ENCODE results near the gene ENAM.

Gene ENAM

GRCh38 chr4:70628444-70628843, at the start of gene ENAM:
ENAM (plus strand) TSS chr4:70628744; CDS start chr4:70629501, 757 bp downstream.
- no peak for DNase-seq

DNA sequence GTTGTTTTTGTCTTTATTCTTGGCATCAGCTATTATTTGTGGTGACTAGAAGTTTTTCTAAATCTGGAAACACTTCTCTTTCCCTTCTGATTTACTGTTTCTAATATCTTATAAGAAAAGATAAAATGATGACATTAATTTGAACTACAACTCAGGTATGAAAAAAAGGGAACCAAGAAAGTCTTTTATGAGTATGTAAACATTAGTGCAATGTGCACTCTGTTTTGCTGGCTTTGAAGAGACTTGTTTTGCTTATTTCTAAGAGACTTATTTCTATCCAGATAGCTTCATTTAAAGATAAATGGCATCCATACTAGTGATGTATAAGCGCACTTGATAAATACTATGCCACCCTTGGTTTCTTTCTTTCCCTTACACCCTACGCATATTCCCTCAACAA, 46.6 kb upstream of the ENAM start:
- DNase-seq, result no peak

DNA sequence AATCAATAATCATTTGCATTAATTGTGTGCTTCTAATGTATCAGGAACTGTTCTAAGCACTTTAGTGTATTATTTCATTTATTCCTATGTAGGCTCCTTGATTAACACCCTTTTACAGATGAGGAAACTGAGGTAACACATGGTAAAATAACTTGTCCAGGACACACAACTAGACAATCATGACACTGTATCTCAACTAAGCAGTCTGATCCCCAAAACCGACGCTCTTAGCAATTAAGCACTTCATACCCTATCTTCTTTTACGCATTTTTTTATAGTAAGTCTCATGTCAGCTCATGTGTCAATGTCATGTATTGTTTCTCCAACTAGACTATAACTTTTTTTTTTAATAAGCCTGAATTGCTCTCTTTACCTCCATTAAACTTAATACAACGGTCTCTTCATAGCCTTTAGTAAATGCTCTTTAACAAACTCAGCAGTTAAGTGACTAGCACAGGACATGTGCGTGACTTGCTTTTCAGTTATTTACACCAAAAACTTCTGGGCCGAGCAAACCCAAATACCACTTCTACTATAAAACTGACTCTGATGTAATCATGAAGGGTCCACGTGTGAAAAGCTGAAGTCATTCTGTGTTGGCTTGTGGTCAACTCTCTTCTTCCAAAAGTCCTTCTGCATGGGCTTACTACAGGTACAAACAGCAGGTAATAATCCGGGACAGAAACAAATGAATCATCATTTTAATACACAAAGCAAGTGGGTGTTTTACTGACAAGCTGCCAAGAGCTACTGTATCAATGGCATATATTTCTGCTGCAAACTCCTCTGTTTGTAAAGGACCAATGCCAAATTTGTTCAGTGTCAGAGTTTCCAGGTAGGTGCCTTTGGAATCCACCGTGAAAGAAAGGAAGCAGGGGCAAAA, 44.4 kb upstream of the ENAM start:
- no peak for DNase-seq

- no peak for DNase-seq
Observed at GRCh38 chr4:70586841-70587240, 41.7 kb upstream of the ENAM start.

DNA sequence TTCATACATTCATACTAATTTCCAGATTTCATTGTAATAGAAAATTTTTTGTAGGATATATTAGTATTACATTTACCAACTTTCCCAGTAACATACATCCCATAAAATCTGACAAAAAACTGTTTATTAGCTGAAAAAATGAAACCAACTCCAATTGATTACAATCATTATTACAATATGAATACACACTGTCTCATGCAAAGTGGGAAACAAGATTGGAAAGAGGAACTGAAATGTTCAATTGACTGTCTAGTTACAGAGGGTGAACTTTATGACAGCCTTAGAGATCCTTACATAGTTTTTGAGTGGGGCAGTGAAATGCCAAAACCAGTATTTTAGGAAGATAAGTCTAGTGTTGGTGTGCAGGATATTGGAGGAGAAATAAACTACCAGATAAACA, 38.8 kb upstream of the ENAM start:
- no peak for DNase-seq

GRCh38 chr4:70591955-70592582, 36.5 kb upstream of the ENAM start, which contains the start of gene AMBN:
AMBN (plus strand) TSS chr4:70592256; CDS start chr4:70592359, 103 bp downstream.
- DNase-seq, result no peak

GRCh38 chr4:70594196-70594595, 34.3 kb upstream of the ENAM start:
- DNase-seq, result no peak

- DNase-seq, result no peak
Observed at GRCh38 chr4:70600305-70600704, 28.2 kb upstream of the ENAM start.

- DNase-seq, result no peak
Observed at GRCh38 chr4:70600977-70601376, 27.6 kb upstream of the ENAM start.

DNA sequence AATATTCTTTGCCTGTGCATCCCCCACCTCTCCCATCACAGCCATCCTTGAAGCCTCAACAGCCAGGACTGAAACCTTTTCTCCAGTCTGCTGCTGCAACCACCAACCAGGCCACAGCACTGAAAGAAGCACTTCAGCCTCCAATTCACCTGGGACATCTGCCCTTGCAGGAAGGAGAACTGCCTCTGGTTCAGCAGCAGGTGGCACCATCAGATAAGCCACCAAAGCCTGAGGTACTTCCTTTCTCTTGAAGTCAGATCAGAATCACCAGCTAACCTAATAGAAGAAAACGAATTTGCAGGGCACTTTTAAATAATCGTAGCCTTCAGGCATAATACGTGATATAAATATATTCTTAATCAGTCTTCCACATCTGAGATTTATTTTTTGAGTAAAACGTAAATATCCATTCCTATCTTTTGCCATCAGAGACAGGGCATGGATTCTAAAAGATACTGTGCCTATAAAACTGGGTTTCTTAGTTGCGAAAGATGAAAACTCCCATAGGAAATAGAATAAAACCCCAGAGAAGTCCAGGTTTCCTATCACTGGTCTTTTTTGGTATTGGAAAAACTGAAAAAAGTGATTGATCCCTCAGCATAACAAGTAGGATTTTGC, 27.0 kb upstream of the ENAM start:
- DNase-seq, result peak; percentile 51 to 68

DNA sequence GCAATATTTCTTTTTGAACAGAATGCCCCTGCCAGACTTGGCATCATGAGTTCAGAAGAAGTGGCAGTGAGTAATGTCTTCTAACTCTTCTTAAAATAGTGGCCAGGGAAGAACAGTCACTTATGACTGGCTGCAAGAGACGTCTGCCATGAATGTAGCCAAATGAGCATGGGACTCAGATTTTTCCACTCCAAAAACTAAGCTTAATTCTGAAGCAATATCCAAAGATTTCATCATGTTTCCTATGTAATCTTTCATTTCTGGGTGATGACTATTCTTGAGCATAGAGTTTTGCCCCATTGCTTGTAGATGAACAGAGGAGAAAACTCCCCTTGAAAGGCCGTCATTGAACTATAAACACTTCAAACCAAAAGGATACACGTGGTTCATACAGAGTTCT, 24.7 kb upstream of the ENAM start:
- DNase-seq, result no peak

DNA sequence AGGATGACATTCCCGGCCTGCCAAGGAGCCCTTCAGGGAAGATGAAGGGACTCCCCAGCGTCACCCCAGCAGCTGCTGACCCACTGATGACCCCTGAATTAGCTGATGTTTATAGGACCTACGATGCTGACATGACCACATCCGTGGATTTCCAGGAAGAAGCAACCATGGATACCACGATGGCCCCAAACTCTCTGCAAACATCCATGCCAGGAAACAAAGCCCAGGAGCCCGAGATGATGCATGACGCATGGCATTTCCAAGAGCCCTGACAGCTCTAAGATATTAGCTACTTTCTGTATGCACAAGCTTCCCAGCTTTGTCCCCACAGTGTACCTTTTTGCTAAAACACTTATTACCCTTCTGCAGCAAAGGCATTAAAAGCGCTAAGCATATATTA, 22.1 kb upstream of the ENAM start:
- no peak for DNase-seq

DNA sequence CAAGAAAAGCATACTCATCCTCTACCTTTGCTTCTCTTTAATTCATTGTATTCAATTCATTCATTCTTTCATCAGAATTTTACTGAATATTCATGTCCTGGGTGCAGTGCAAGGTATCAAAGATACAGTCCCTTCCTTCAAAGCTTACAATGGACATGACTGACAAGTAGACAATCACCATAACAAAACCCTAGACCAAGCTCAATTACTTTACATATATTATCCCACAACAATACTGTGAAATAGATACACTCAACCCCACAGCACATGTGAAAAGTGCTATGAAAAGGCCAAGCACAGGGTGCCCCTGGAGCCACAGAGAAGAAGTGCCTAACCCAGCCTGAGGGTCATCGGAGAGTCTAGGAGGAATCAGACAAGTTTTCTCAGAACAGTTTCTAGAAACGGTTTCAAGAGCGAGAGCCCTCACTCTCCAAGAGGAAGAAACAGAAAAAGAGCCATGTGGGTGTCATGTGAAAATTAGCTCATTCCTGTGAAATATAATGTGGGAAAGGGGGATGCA, 21.1 kb upstream of the ENAM start:
- no peak for DNase-seq

GRCh38 chr4:70608324-70608723, 20.2 kb upstream of the ENAM start:
- no peak for DNase-seq

- DNase-seq, result no peak
Observed at GRCh38 chr4:70613306-70614183, 15.0 kb upstream of the ENAM start.

DNA sequence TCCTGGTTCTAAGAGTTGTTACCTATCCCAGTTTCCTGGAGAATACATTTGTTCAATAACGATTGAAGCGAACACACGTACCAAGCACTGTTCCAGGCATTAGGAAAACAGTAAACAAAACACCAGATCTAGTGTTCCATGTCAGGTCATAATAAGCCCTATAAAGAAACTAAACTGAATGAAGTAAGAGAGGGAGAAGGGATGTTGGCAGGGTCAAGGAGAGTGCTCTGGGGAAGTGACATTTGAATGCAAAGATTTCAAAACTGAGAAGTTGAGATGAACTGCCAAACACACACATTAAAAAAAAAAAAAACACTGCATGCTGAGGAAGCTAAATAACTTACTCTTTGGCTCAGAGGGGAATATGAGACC, 14.4 kb upstream of the ENAM start:
- DNase-seq, result no peak

DNA sequence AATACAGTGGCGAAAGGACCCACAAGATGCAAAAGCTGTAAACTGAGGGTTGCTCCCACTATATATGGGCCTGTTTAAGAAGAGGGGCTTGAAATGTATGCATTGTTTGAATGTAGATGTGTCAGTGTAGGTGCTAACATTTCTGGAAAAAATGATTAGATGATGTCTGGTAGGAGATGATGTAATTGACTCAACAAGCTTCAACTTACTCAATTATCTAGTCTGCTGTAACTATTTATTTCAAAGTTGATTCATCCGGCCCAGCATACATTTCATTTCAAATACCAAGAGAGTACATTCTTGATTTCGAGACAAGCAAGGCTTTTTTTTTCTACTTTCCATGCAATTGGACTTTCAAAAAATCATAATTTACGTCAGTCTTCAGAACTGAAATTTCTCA, 9.3 kb upstream of the ENAM start:
- no peak for DNase-seq

DNA sequence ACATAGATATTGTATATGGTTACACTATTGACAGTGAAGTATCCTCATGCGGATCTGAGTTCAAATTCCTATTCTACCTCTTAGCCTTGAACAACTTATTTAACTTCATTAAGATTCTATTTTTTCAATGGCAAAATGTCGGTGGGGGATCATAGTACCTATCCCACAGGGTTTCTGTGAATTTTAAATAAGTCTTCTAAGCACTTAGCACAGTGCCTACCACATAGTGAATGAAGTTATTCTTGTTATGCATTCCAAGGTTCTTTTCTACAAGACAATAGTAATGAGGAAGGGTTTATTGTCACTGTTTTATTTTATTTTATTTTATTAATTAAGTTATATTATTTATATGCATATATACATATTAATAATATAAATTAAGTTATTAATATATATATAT, 8.8 kb upstream of the ENAM start:
- no peak for DNase-seq

GRCh38 chr4:70623323-70623722, 5.2 kb upstream of the ENAM start:
- DNase-seq, result no peak

DNA sequence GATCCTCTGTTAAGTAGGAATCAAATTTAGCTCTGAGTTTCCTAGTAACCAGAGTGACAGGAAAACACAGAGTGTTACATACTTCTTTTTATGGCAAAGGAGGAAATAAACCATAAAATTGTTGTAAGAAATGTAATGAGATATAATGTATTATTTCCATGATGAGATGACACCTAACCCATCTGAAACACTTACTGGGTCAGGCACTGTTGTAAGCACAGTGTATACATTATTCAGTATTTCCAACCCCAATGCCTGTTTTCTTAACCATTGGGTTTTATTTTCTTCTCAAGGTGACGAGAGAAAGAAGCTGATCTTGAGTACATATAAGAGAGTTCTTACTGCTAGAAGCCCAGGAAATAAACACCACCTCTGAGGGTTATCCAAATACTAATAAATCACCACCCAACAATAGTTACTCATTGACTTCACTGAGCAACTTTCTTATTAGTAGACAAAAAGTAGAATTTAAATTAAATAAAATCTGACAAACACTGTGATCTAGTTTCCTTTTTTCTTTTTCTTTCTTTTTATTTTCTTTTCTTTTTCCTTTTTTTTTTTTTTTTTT, 4.2 kb upstream of the ENAM start:
- DNase-seq, result no peak

DNA sequence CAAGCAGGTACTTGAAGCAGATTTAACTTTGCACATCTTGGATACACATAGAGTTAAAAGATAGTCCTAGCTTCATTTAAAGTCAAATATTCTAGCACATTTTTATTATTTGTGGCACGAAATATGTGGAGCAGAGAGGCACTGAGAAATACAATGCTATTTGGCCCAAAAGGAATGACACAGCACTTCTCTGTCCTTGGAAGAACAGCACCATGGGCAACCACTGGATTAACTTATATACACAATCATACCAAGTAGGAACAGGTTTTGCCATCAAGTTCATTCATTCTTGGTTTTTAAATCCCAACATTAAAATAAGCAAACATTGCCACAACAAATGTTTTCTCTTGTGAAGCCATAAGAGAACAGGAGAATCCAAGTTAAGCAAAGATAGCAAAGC, 924 bp upstream of the ENAM start:
- DNase-seq, result no peak

DNA sequence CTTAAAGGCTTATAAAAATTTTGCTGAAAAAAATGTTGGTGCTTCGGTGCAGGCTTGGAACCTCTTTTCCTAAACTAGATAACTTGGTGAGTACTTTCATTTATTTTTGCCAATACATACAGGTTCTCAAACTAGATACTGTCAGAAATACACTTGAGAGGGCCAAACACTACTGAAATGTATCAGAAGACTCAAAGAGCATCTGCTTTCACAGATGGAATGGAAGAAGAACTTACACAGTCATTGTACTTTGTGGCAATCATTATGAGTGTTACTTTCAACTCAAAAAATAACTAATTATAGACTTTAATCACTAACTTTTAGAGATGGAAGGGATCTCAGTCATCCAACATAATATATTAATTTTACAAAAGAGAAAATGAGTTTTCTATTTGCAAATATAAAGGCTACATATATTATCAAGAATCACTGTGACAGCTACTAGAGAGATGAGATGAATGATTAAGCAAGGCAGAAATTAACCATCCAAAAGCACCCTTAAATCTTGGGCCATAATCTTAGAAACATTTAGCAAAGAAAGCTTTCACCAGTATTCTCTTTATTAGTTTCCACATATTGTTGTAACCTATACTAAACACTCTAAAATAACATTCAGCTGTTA, 1.0 kb downstream of the ENAM start:
- no peak for DNase-seq
